ENCODE results near the gene NKD2.
"Not testable (repeated sequence)": the region's sequence is repeated elsewhere in the genome, so short reads cannot be mapped to it uniquely, and the experiment has no call there.

NKD2 gene

GRCh38 chr5:1014781-1015221 lies 6.2 kb downstream of the NKD2 start:
- no peak for DNase-seq

DNA sequence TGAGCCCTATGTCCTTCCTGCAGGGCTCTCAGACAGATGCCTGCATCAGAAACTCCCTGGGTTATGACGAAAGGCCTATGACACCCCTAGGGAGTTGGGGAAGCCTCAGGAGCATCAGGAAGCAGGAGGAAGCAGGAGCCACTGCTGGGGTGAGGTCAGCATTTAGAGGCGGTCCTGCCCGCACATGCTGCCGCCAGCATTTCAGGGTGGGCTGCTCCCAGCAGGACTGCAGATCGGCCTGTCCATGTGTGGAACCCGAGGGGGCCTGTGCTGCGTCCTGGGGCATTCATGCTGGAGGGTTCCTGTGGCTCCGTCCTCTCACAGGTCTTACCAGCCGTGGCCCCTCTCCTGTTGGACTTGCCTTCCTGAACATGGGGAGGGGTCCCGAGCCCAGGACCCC lies 6.9 kb downstream of the NKD2 start:
- DNase-seq = no peak

- DNase-seq = no peak
Measured at GRCh38 chr5:1016036-1016435, 7.4 kb downstream of the NKD2 start.

GRCh38 chr5:1016476-1016875 lies 7.9 kb downstream of the NKD2 start:
- no peak for DNase-seq

GRCh38 chr5:1017056-1017455 lies 8.5 kb downstream of the NKD2 start:
- DNase-seq = no peak

GRCh38 chr5:1017691-1018455 lies 9.3 kb downstream of the NKD2 start:
- no peak for DNase-seq

GRCh38 chr5:1018596-1018995 lies 10.0 kb downstream of the NKD2 start:
- no peak for DNase-seq

GRCh38 chr5:1019001-1019905 lies 10.7 kb downstream of the NKD2 start:
- DNase-seq = no peak

GRCh38 chr5:1020452-1020961 lies 11.9 kb downstream of the NKD2 start:
- DNase-seq = no peak

- DNase-seq = no peak
Measured at GRCh38 chr5:1021136-1021968, 12.8 kb downstream of the NKD2 start.

- not testable (repeated sequence) for DNase-seq
Measured at GRCh38 chr5:1021969-1022336, 13.4 kb downstream of the NKD2 start.

DNA sequence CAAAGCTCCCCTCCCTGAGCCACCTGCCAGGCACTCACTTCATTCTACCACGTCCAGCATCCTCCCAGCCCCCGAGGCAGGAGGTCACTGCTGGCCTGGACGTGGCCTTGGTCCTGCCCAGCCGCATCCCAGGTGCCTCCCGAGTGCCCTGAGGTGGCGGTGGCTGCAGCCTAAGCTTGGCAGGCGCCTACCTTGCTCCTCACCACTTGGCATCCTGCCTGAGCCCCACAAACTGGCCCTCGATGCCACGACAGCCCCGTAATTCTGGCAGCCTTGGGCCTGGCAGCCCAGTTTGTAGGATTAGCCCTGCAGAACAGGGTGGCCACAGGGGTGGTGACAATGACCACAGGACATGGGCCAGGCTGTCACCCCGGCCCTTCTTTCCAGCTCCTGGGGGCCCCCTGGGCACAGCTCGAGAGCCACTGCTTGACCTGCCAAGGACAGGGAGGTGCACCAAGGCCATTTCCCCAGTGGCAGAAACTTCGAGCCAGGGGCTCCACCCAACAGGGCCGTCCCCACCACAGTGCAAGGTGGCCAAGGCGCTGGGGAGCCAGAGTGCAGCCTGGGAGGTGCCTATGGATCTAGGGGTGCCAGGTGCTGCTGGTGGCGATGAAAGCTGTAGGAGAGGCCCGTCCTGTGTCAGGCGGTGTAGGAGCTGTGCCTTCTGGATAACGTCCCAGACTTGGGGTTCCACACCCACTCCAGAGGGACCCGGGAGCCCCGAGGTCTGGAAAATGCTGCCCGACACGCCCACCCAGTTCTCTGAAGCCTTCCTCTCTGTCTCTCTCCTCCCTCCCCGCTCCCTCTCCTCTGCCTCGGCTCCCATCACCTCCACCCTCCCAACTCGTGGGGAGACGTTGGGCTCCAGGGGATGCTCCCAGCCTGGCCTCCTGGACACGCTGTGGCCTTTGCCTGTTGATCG lies 18.4 kb downstream of the NKD2 start:
- DNase-seq = no peak

DNA sequence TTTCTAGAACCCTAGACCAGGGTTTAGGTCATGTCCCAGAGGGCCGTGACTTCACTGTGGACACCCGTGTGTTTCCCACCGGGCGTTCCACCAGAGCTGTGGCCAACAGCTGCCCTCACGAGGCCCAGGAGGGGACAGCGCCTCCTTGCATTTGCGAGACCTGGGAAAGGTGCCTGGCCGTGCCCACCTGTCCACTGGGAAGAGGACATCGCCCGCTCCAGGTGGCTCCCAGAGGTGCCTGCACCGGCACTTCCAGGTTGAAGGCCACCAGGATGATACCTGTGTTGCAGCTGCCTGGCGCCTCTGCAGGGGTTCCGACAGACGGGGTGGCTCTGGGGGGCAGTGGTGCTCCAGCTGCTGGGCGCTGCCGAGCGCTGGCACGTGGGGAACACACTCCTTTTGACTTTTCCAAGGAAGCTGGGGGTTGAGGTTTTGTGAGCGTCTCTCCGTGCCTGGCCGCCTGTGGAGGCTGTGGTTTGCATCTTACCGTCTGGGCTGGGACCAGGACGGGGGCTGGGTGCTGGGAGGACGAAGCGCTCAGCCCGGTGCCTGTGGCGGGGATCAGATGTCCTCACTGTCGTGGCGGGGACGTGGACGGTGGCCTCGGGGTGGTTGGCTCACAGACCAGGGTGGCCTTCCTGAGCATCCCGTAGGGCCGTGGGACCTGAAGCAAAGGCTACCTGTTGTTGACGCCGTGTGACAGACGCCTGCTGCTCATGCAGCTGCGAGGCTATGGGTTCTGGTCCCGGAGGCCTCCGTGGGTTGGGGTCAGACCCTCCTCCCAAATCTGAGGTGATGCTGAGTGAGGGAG lies 19.2 kb downstream of the NKD2 start:
- DNase-seq = no peak

DNA sequence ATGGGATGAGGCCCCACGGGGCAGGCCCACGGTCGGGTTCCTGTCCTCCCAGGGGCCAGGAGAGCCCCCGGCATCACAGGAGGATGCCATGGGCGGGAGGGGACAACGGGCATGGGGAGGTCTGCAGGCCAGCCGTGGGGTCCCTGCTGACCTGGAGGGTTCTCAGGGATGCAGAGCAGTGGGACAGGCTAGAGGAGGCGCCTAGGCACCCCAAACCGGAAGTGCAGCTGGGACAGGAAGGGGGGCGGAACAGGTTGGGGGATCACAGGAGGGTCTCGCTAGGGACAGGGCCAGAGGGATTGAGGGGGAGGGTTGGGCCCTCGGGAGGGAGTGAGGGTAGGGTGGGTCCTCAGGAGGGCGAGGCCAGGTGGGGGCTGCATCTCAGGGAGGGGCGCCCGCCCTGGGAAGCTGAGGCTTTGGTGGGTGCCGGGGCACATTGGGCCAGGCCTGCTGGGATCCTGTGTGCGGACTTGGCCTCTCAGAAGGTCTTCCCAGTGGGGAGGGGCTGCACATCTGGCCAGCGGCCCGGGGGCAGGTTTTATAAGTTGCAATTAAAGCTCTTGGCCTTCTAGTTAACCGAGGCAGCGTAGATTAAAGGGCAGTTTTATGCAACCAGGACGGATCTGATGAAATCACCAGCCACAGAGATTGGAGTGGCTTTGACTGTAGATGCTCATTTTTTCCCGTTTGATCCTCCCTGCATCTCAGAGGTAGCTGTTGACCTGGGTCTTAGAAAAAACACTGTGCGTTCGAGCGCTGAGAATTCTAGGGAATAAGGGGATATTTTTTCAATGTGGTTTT lies 20.1 kb downstream of the NKD2 start:
- DNase-seq = no peak

DNA sequence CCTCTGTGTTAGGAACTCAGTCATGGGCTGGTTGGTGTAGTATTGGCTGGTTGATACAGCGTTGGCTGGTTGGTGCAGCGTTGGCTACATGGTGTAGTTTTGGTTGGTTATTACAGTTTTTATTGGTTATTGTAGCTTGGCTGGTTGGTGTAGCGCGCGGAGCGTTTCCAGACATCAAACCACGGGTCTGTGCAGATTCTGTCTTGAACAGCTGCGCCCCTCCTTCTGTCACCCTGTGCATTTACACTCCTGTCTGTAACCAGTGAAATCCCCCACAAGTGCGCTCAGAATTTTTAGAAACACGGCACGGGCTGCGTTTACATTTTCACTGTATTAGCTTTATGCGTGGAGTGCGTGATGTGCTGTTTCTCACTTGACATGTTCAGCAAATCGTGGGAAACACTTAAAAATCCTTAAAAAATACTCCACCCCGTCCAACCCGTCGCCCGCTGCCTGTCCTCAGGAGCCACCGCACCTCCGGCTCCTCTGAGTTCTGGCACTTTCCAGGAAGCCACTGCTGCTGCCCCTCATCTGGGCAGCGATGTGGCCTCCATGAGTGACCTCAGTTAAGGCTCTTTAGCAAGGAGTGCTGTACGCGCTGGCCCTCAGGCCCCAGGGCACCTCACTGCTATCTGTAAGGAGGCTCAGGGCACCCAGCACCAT lies 20.8 kb downstream of the NKD2 start:
- DNase-seq = no peak

DNA sequence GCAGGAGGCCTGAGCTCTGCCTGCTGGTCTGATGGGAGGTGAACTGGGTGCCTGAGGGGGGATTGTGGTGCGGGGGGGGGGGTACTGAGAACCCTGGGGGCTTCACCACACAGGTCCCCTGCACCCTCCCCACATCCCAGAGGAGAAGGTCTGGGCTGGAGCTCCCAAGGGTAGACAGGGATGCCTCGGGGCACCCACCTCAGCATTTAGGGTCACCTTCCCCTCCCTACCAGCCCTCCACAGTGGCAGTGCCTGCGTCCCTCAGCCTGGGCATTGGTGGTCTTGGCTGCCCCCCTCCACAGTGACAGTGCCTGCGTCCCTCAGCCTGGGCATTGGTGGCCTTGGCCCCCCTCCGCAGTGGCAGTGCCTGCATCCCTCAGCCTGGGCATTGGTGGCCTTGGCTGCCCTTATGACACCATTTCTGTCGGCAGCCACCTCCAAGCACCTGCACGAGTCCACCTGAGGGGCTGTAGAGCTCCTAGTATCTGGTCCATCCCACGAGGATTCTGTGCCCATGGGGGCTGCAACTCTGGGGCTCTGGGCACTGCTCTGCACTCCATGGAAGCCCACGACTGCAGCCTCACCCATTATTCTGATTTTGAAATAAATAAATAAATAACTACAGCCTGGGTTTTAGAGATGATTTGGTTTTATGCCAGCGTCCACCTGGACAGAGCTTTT lies 21.5 kb downstream of the NKD2 start:
- no peak for DNase-seq

- no peak for DNase-seq
Measured at GRCh38 chr5:1030801-1031271, 22.2 kb downstream of the NKD2 start.

DNA sequence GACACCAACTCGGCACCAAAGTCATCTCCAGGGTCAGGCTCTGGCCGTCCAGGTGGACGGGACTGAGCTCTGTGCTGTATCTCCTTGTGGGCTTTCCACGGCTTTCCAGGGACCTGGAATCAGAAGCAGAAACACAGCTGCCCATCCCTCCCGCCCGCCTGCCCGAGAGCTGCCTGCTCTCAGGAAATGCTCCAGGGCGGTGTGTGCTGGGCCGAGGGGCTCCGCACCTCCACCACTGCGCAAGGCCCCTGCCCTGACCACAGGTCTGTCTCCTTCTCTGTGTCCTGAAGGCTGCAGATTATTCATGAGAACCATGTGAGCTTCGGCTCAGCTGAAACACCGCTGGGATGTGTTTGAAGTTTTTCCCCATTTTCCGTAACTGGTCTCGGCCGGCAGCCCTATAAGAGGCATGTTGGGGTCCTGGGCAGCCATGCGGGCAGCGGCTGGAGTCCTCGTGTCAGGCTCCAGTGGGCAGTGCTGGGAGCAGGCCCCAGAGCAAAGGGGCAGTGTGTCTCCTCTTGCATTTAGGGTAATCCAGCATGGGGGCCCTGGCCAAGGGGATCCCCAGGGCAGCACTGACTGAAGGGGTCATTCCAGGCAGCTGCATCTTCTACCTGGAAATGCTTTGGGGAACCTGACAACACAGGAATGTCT lies 22.8 kb downstream of the NKD2 start:
- DNase-seq = no peak
